CD4-positive, alpha-beta T cell treated with Interleukin-21 for 1 hour (primary cell): ENCODE results near the gene NFYC.

ENCODE experiments used
- DNase-seq: peaks from one replicate; pipeline ENCODE4 v3.0.0-alpha.2; 2020

NFYC gene

DNA sequence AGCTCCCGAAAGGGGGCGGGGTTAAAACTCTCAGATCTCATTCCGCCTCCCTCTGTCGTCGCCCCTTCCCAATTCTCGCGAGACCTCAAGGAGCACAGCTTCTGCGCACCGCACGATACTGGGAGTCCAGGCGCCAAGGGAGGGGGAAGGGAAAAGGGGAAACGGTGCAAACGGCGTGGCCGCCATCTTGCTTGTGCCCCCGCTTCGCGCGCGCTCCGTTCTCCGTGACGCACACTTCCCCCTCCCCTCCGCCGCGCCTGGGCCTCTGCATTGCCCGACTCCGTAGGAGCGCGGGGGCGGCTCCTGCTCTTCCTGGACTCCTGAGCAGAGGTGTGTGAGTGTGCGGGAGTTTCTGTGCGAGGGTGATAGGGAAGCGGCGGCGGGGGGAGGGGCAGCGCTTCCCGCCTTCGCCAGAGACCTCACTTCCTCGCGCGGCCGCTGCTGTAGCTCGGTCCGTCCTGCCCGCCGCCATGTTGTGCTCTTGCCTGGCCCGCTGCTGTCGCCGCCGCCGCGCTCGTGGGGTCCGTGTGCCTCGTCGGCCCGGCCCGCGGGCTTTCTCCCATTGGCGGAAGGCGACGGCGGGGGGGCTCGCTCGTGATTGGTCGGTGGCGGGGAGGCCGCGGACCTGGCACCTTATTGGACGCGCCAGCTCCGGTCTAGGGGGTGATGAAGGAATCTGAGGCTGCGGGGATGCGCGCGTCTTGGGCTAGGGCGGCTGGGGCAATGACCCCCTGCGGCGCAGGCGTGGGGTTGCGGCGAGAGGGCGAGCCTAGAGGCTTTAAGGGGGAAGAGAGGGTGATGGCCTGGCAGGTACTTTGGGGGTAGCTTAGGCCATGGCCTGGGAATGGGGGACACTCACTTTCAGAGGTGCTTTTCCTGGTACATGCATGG lies at the start of gene NFYC:
NFYC (plus strand) TSS at position 167 of the 891 bp plus-strand sequence. CDS start 47,140 bp downstream, outside the sequence.
- peak; percentile 98 for DNase-seq

DNA sequence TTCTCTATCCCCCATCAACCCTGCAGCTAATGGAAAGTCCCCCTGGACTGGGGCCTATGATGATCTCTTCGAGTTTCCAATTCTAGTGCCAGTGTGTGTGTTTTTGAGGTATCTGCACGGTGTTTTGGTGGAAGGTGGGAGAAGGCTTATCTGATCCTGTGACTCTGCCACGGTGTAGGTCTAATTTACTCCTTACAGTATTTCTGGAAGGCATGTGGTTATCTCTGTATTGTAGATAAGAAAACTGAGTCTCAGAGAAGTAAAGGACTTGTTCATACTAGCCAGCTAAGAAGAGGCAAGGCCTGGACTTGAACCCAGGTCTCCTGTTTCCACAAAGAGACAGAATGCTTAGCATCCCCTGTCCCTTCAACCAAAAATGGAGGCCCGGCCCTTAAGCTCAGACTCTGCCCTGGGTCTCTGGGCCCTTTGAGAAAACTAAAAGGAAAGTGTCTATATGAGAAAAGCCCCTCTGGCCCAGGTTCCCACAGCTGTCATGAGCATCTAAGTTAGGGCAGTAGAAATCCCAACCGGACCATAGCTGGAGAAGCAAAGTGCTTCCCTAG lies 46.3 kb upstream of the NFYC start:
- DNase-seq, result no peak

DNA sequence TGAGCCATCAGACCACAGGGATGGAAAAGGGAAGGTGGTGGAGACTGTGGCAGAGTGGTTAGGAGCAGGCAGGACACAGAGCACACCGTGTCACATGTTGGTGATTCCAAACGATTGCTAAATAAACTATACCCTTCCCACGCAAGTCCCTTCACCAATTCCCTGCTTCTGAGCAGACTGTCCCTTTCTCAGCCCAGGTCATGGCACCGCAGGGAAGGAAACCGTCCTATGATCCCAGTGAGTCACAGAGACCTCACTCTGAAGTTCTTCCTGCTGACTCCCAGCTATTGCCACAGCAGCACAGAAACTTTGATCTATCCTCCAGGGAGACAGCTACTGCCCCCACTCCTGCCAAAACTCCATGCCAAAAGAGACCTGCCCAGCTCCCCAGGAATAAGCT lies 45.2 kb upstream of the NFYC start:
- DNase-seq, result no peak

- no peak for DNase-seq
Measured at GRCh38 chr1:40648200-40648599, 43.3 kb upstream of the NFYC start.

- no peak for DNase-seq
Measured at GRCh38 chr1:40648928-40649591, 42.4 kb upstream of the NFYC start.

GRCh38 chr1:40649592-40649930 lies 41.9 kb upstream of the NFYC start:
- DNase-seq, result no peak

GRCh38 chr1:40650075-40650474 lies 41.4 kb upstream of the NFYC start:
- DNase-seq, result no peak

DNA sequence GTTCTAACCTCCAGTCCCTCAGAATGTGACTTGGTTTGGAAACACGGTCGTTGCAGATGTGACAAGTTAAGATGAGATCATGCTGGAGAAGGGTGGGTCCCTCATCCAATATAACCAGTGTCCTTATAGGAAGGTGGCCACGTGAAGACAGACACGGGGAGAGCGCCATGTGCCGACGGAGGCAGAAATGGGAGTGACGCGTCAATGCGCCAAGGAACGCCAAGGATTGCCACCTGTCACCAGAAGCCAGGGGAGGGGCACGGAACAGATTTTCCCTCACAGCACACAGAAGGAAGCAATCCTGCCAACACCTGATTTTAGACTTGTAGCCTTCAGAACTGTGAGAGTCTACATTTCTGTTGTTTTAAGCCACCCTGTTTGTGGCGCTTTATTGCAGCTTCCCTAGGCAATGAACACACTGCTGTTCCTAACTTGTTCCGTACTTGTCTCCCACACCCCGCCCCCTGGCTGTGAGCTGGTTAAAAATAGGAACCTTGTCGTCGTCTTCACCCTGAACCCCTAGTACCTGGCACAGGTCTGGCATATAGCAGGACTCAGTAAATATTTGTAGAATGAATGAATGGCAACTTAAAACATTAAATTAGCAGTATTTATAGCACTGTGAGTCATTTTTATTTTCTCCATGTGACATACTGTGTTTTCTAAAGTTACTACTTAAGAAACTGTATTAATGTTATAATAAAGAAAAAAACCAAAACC lies 40.2 kb upstream of the NFYC start:
- no peak for DNase-seq

GRCh38 chr1:40652468-40652867 lies 39.0 kb upstream of the NFYC start:
- no peak for DNase-seq

DNA sequence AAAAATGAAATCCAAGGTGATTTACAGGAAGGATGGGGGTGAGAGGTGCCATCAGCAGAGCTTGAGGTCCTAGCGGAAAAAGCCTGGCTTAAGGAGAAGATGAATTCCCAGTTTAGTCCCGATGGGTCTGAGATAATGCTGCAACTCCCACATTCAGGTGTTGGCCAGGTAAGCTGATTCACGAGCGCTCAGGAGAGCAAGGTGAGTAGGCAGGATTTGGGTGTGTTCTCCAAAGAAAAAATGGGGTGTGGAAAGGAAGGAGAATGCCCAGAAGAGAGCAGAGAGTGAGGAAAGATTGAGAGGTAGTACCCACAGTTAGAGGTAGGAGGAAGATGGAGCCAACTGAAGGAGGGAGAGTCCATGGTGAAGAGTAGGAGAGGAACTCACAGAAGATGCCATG lies 38.5 kb upstream of the NFYC start:
- DNase-seq, result no peak

DNA sequence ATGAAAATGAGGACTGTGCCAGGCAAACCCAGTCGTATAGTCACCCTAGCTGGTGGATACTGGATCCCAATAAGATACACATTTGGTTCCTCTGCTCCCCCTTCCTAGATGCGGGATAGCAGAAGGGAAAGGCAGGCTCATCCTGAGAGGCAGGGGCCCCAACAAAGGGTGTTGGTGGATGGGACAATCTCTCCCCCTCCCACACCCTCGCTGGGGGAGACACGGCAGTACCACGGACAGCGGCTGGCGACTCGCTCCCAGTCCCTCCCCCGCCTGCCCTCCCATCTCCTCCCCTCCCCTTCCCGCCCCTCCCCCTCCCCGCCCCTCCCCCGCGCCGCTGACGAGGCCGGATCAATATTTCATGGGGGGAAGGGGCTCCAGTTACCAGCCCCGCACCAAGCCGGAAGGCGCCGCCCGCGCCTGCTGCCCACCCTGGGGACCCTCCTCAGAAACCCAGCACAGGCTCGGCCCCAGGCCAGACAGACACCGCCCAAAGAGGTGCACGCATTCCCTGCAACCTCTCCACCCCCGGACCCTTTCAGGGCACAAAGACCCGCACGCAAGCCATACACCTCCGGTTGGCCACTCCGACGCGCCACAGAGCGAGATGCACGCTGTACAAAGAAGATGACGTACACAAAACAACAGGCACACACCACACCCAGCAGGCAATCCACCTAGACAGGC lies 37.5 kb upstream of the NFYC start:
- DNase-seq, result no peak

GRCh38 chr1:40657046-40657445 lies 34.5 kb upstream of the NFYC start:
- DNase-seq, result no peak

DNA sequence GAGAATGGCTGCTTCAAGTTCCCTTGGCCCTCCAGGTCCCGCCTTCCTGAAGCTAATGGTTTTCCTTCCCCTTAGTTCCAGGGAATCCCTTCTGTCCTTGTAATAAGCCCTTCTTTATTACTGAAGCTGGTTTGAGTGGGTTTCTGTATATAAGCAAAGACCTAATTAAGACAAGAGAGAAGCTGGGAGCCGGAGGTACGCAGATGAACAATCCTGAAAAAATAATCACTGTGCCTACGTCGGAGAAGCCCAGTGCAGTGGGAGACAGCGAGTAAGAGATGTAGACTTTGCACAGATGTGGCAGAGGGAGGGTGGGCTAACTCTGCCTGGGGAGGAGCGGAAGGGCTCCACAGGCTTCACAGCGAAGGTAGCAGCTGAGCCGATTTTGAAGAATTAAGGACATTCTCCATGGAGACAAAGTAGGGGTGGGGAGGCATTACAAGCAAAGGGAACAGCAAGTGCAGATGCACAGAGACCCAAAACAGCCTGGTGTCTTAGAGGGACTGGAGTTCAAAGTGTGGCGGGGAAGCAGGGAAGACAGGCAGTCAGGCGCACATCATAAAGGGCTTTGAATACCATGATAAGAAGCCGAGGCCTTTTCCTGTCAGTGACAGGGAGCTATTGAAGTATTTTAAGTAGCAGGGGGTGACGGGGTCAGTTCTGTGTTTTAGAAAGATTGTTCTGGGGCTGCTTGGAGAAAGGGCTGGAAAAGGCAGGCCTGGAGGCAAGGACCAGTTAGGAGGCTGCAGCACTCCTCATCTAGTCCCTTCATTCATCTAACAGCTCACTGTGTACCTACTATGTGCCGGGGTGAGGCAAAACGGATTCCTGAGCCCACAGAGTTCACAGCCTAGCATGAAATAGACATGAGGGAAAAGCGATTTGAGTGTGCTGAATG lies 32.5 kb upstream of the NFYC start:
- DNase-seq, result no peak

GRCh38 chr1:40659649-40659947 lies 31.9 kb upstream of the NFYC start:
- DNase-seq, result no peak

GRCh38 chr1:40661678-40662077 lies 29.8 kb upstream of the NFYC start:
- DNase-seq, result no peak

DNA sequence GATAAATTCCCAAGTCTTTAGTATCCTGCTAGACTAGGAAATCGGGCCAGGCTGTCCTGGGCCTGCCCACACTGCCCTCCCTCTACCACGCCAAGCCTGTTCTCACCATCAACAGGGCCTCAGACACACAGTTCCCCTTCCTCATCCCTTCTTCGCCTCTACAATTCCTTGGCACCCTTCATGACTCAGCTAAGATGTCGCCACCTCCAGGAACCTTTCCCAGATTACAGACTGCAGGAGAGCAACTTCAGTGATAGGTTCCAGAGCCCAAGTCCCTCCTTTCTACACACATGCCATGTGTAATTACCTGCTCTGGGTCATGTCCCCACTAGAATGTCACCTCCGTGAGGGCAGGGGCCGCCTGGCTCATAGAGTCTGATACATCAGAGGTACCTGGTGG lies 29.4 kb upstream of the NFYC start:
- no peak for DNase-seq

DNA sequence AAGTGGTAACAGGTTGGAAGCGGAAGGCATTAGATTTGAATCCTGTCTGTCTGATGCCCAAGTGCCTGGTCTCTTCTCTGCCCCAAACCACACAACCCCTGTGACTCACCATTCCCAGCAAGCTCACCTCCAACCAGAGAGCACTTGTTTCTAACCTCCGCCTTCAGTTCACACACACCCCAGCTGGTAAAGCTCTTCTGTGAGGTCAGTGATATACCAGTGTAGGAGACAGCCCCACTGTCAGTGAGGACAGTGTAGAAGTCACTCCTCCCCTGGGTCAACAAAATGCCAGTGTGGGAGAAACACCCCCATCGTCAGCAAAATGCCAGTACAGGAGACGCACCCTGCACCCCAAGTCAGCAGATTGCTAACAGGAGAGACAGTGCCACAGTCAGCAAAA lies 28.6 kb upstream of the NFYC start:
- DNase-seq, result no peak

DNA sequence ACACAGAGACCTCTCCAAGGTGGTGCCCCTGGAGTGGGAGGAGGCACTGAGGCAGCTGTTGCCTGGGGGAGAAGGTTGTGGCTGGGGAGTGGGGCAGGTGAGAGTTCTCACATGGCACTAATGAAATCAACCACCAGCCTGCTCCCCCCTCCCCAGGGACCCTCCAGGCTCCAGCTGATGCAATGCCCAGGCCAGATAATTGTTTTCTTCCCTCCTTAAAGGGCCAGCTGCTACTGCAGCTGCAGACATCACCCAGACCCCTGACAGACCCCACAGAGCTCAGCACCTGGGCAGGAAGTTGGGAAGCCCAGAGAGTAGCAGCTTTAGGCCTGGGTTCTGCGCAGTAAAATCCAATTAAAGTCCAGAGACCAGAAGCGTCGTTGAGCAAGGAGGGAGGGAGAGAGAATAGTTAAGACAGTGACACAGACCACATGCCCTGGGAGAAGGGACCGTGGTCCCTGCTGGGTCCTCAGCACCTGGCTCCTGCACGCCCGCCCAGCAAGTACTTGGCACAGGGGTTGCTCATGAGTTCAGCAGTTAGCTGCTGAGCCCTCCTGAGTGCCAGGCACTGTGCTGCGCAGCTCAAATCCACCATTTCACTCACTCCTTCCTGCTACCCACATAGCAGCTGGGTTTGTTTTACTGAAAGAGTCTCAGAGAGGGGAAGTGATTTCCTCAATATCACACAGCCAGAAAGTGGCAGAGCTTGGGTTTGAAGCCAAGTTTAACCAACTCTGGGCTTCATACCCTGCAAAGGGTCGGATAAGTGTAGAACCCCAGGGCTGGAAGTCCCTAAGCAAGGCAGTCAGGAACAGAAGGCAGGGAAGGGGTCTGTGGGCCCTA lies 28.0 kb upstream of the NFYC start:
- DNase-seq, result no peak

- no peak for DNase-seq
Measured at GRCh38 chr1:40664167-40664537, 27.4 kb upstream of the NFYC start.

- no peak for DNase-seq
Measured at GRCh38 chr1:40664791-40665190, 26.7 kb upstream of the NFYC start.
